Adrenal gland (tissue), 12 donors: ENCODE results near the gene NRP1. TPM values are rescaled to one million over a fixed set of nuclear protein-coding genes. Genes with fewer than 3 reads are reported as not detected.
A peak's percentile ranks its signal among the peaks of the same experiment; 100 is the strongest.

ENCODE experiments used
- DNase-seq, 7 donors: peaks; one replicate each; pipeline ENCODE4 v3.0.0-alpha.2; 2019 to 2020
- H3K27ac ChIP-seq, 5 donors: fragments of 200-600 bp; sonication (generic) in 4 of 5; 1 replicate in 3 of 5; 2 replicates in 2 of 5; pipeline versions ENCODE4 v1.5.1 to v1.8.0; 2016 to 2020; ENCODE audit warnings: mild to moderate bottlenecking in 1 of 5
- H3K27me3 ChIP-seq: fragments of 200-600 bp; 2 replicates; pipeline ENCODE4 v1.8.0; 2021
- H3K36me3 ChIP-seq, 2 donors: fragments of 200-600 bp; replicated peaks in 1 of 2; 1 replicate in 1 of 2; 2 replicates in 1 of 2; pipeline versions ENCODE4 v1.5.1 to v1.8.0; 2018 to 2022
- H3K4me1 ChIP-seq, 2 donors: fragments of 200-600 bp; replicated peaks in 1 of 2; 1 replicate in 1 of 2; 2 replicates in 1 of 2; pipeline versions ENCODE4 v1.5.1 to v1.8.0; 2018 to 2021
- H3K4me3 ChIP-seq, 4 donors: fragments of 200-600 bp; sonication (generic) in 3 of 4; one replicate each; pipeline ENCODE4 v1.5.1; 2016 to 2018
- H3K9me3 ChIP-seq, 3 donors: fragments of 200-600 bp; sonication (generic) in 1 of 3; replicated peaks in 1 of 3; 1 replicate in 2 of 3; 2 replicates in 1 of 3; pipeline versions ENCODE4 v1.5.1 to v1.8.0; 2016 to 2021
- POLR2A ChIP-seq, 2 donors: fragments of 450-650 bp; IDR thresholded peaks; one replicate each; pipeline ENCODE4 v1.6.1; 2017; ENCODE audit warnings: antibody characterized with exemption in 2 of 2, mild to moderate bottlenecking in 2 of 2, moderate library complexity in 1 of 2
- WGBS, 4 donors: extraction: QIAGEN DNeasy Blood & Tissue Kit in 2 of 4; methylation state at CpG; one replicate each; pipeline versions ENCODE4 v1.1.5 to v1.1.7; 2013 to 2017; 5-methylcytosine and 5-hydroxymethylcytosine counted together
- intact Hi-C, 2 donors: fragments of 100-400 bp; cut with DNase I; formaldehyde crosslinking; loops; one replicate each; pipeline versions ENCODE4 v1.14.1 to v1.15.0; 2022 to 2023
- polyA plus RNA-seq, 3 donors: library from polyadenylated mRNA; stranded (reverse); fragments of 200-250 nt in 2 of 3; fragments of 350-450 nt in 1 of 3; fragmentation: Illumina TruSeq in 1 of 3; extraction: RNeasy Lipid Tissue Mini Kit (QIAGEN cat#74804) in 1 of 3; gene quantifications; one replicate each; pipeline ENCODE4 v1.2.3, GENCODE V29; 2013 to 2014
- total RNA-seq, 9 donors: library from RNA; depleted of rRNA in 4 of 9; stranded (reverse); fragments of >200 nt in 4 of 9; fragments of 120-200 nt in 1 of 9; fragmentation: NEBNext Ultra II Directional in 1 of 9; extraction: Animal tissue kit (Norgen Biotek cat#: 25700) in 1 of 9; gene quantifications; one replicate each; pipeline versions ENCODE4 v1.1.0 to v1.2.4, GENCODE V29; 2013 to 2023
- TF ChIP-seq, protein P1 (sequence below), 6 experiments: fragments of 450-650 bp in 4 of 6; fragments of 200-600 bp in 2 of 6; sonication (generic) in 1 of 6; IDR thresholded peaks; 1 replicate in 5 of 6; 2 replicates in 1 of 6; pipeline versions ENCODE4 v1.5.1 to v1.8.0; 2016 to 2021; ENCODE audit warnings: antibody characterized with exemption in 6 of 6, mild to moderate bottlenecking in 2 of 6, moderate library complexity in 1 of 6
- donor health status: healthy with polysubstance abuse.
- donor health status: Bipolar disorder and iron deficiency.
- donor health status: DM: yes; HTN: yes; CAD: no.
- donor health status: DM: no; HTN: no; CAD: no.
- donor health status: DM: no; HTN: no; CAD: no.
- donor health status: DM: yes; HTN: yes; CAD: no.

NRP1 gene
- total and polyA plus RNA-seq, 12 donors: 20.2 to 151 (median 92.1) TPM

DNA sequence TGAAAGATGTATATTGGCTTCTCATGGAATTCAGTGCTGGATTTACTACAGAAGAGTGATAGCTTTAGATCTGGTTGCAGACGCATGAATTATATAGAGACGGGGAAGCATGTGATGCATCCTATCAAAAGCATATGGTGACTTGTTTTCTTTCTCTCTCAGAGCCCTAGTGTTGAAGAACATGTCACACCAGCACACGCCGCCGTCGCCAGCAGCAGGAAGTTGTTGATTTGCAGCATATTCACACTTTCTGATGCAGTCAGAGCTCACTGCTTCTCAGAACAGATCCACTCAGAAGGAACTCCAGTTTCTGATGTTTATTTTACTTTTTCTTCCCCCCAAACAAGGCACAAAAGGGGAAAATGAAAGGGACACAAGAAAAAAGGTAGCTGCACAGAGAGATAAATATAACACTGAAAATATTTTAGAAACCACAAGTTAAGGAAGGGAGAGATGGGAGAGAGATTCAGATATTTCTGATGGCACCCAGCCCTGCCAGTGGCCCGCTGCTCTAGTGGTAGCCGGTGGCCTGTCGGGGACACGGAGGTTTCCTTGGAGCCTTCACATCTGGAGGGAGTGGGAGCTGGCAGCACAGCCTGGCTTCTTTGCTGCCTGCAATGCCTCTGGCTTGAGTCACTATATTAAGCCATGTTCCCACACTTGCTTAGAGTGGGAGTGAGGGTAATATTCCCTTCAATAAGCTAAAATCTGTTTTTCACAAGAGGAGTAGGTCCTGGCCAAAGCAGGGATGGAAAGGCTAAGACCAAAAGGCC, 123.2 kb downstream of the NRP1 start:
- WGBS, 4 donors: 62 to 76% (median 63%) methylated on average over 10 of the region's 10 CpGs
- Histone ChIP-seq H3K27ac (peak overlapping the region in 2 of 5 donors; percentile 35 to 44), H3K9me3 (no peaks in the 10 kb centered on the region), H3K4me1 (no peaks in the 10 kb centered on the region), H3K4me3 (no peak overlapping the region), H3K36me3 (peaks cover 0 to 49% of the 10 kb centered on the region in 2 donors), H3K27me3 (no peaks in the 10 kb centered on the region)
- no peak for TF ChIP-seq POLR2A (IDR thresholded peaks at IDR 0.05)
- TF ChIP-seq, protein P1, sequence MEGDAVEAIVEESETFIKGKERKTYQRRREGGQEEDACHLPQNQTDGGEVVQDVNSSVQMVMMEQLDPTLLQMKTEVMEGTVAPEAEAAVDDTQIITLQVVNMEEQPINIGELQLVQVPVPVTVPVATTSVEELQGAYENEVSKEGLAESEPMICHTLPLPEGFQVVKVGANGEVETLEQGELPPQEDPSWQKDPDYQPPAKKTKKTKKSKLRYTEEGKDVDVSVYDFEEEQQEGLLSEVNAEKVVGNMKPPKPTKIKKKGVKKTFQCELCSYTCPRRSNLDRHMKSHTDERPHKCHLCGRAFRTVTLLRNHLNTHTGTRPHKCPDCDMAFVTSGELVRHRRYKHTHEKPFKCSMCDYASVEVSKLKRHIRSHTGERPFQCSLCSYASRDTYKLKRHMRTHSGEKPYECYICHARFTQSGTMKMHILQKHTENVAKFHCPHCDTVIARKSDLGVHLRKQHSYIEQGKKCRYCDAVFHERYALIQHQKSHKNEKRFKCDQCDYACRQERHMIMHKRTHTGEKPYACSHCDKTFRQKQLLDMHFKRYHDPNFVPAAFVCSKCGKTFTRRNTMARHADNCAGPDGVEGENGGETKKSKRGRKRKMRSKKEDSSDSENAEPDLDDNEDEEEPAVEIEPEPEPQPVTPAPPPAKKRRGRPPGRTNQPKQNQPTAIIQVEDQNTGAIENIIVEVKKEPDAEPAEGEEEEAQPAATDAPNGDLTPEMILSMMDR (IDR thresholded peaks at IDR 0.05): no peak
- DNase-seq: peak in 1 of 7 donors; percentile 30
- intact Hi-C loops: no loop called here

DNA sequence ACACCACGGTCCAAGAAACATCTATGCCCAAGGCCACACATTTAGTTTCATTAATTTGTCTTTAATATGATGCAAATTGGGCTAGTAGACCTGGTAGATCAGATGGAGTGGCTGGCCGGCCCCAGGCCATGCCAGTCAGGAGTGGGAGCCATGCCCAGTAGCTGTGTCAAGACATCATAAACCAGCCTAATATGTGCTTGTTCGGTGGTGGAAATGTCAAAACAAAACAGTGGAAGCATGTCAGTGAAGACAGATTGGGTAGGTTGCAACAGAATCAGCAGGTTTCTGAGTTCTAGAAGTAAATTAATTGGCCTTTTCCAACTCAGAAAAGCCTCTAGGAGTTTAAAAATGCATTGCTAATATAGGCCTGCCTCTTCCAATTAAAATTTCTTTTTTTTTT, 124.7 kb downstream of the NRP1 start:
- H3K4me3 ChIP-seq: no peak overlapping the region
- TF ChIP-seq POLR2A (IDR thresholded peaks at IDR 0.05): no peak
- TF ChIP-seq, protein P1 (IDR thresholded peaks at IDR 0.05): no peak
- no peaks in the 10 kb centered on the region for H3K9me3 ChIP-seq
- 69 to 82% (median 80%) methylated on average over 3 of the region's 3 CpGs for WGBS, 4 donors
- H3K27ac ChIP-seq: no peak overlapping the region
- H3K4me1 ChIP-seq: no peaks in the 10 kb centered on the region
- intact Hi-C loops: no loop called here
- H3K27me3 ChIP-seq: no peaks in the 10 kb centered on the region
- peaks cover 0 to 64% of the 10 kb centered on the region in 2 donors for H3K36me3 ChIP-seq
- no peak for DNase-seq

DNA sequence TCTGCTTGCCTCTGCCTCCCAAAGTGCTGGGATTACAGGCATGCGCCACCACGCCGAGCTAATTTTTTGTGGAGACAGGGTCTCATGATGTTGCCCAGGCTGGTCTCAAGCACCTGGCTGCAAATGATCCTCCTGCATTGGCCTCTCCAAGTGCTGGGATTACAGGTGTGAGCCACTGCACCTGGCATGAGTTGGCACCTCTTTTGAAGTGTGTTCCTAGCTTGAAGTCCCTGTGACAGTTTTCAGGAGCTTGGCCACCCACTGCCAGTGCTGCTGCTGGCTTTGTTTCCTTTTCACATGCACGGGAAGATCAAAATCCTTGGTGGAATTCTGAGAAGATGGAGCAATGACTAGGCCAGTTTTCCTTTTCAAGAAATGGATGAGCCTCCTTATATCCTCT, 126.3 kb downstream of the NRP1 start:
- WGBS, 4 donors: 83 to 96% (median 89%) methylated on average over 4 of the region's 4 CpGs
- TF ChIP-seq, protein P1 (IDR thresholded peaks at IDR 0.05): no peak
- TF ChIP-seq POLR2A (IDR thresholded peaks at IDR 0.05): no peak
- H3K4me3 ChIP-seq: no peak overlapping the region
- intact Hi-C loops: no loop called here
- no peak overlapping the region for H3K27ac ChIP-seq
- H3K9me3 ChIP-seq: no peaks in the 10 kb centered on the region
- peaks cover 0 to 61% of the 10 kb centered on the region in 2 donors for H3K36me3 ChIP-seq
- H3K4me1 ChIP-seq: no peaks in the 10 kb centered on the region
- no peak for DNase-seq
- no peaks in the 10 kb centered on the region for H3K27me3 ChIP-seq

DNA sequence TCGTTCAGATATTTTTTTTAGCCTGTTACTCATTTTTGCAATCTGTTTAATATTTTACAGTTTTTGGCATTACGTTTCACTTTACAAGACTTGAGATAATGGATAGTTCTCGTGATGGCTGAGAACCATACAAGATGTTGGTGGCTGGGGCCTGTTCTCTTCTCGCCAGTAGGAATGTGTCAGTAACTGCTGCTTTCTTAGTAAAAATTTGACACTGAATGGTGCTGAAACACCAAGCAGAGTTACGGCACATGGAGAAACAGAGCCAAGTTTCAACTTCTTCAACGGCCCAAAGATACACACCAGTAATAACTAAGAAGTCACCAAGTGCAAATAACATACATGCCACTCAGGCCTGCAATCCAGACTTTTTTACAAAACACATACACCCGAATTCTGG, 130.4 kb downstream of the NRP1 start:
- no peak for TF ChIP-seq POLR2A (IDR thresholded peaks at IDR 0.05)
- TF ChIP-seq, protein P1 (IDR thresholded peaks at IDR 0.05): no peak
- WGBS, 4 donors: 72 to 85% (median 75%) methylated on average over 7 of the region's 7 CpGs
- H3K36me3 ChIP-seq: peaks cover 0 to 69% of the 10 kb centered on the region in 2 donors
- intact Hi-C loops: no loop called here
- H3K27me3 ChIP-seq: no peaks in the 10 kb centered on the region
- H3K4me1 ChIP-seq: no peaks in the 10 kb centered on the region
- no peaks in the 10 kb centered on the region for H3K9me3 ChIP-seq
- no peak overlapping the region for H3K4me3 ChIP-seq
- no peak overlapping the region for H3K27ac ChIP-seq
- DNase-seq: no peak
